Measurements from ENCODE around the gene ETFA. TPM values are rescaled to one million over a fixed set of nuclear protein-coding genes. Genes with fewer than 3 reads are reported as not detected.

The ETFA gene
- total RNA-seq, 1 donor from 2014 or later: 144 TPM

- Mint-ChIP-seq H3K27ac (ENCODE audit: unreplicated experiment) (peak overlapping the region; percentile 44), H3K9me3 (ENCODE audit: unreplicated experiment) (peaks cover 38% of the 10 kb centered on the region), H3K4me3 (ENCODE audit: unreplicated experiment) (peak overlapping the region; percentile 93), H3K4me1 (ENCODE audit: low read depth, unreplicated experiment) (peaks cover 26% of the 10 kb centered on the region), H3K27me3 (ENCODE audit: unreplicated experiment) (peaks cover 50% of the 10 kb centered on the region), H3K36me3 (ENCODE audit: unreplicated experiment) (peaks cover 16% of the 10 kb centered on the region)
- DNase-seq: peak; percentile 70
- no peak for TF ChIP-seq CTCF (IDR thresholded peaks at IDR 0.05; ENCODE audit: partially characterized antibody, unreplicated experiment)
Observed at GRCh38 chr15:76341366-76342057, 30.2 kb upstream of the ETFA start.

GRCh38 chr15:76340803-76341365 is 29.6 kb upstream of the ETFA start:
- Mint-ChIP-seq H3K36me3 (ENCODE audit: unreplicated experiment) (peaks cover 16% of the 10 kb centered on the region), H3K9me3 (ENCODE audit: unreplicated experiment) (peaks cover 38% of the 10 kb centered on the region), H3K4me1 (ENCODE audit: low read depth, unreplicated experiment) (peaks cover 26% of the 10 kb centered on the region)

GRCh38 chr15:76340198-76340802 is 29.0 kb upstream of the ETFA start:
- Mint-ChIP-seq H3K27me3 (ENCODE audit: unreplicated experiment) (peaks cover 50% of the 10 kb centered on the region), H3K4me3 (ENCODE audit: unreplicated experiment) (peak overlapping the region; percentile 93), H3K36me3 (ENCODE audit: unreplicated experiment) (peaks cover 16% of the 10 kb centered on the region), H3K27ac (ENCODE audit: unreplicated experiment) (peak overlapping the region; percentile 96), H3K9me3 (ENCODE audit: unreplicated experiment) (peaks cover 40% of the 10 kb centered on the region), H3K4me1 (ENCODE audit: low read depth, unreplicated experiment) (peaks cover 20% of the 10 kb centered on the region)
- TF ChIP-seq CTCF (IDR thresholded peaks at IDR 0.05; ENCODE audit: partially characterized antibody, unreplicated experiment): no peak
- peak; percentile 69 for DNase-seq

More at GRCh38 chr15:76340803-76341365, 29.6 kb upstream of the ETFA start:
- peak; percentile 28 for TF ChIP-seq CTCF (IDR thresholded peaks at IDR 0.05; ENCODE audit: partially characterized antibody, unreplicated experiment)
- peak; percentile 56 for DNase-seq
- H3K4me3 Mint-ChIP-seq (ENCODE audit: unreplicated experiment): peak overlapping the region; percentile 93
- H3K27ac Mint-ChIP-seq (ENCODE audit: unreplicated experiment): peak overlapping the region; percentile 53
- H3K27me3 Mint-ChIP-seq (ENCODE audit: unreplicated experiment): peaks cover 51% of the 10 kb centered on the region

GRCh38 chr15:76339305-76340197 is 28.3 kb upstream of the ETFA start:
- TF ChIP-seq CTCF (IDR thresholded peaks at IDR 0.05; ENCODE audit: partially characterized antibody, unreplicated experiment): no peak
- peak; percentile 50 for DNase-seq
- Mint-ChIP-seq H3K27me3 (ENCODE audit: unreplicated experiment) (peaks cover 48% of the 10 kb centered on the region), H3K4me3 (ENCODE audit: unreplicated experiment) (peak overlapping the region; percentile 93), H3K36me3 (ENCODE audit: unreplicated experiment) (peaks cover 16% of the 10 kb centered on the region), H3K9me3 (ENCODE audit: unreplicated experiment) (peaks cover 46% of the 10 kb centered on the region), H3K27ac (ENCODE audit: unreplicated experiment) (peak overlapping the region; percentile 96), H3K4me1 (ENCODE audit: low read depth, unreplicated experiment) (peaks cover 15% of the 10 kb centered on the region)
